Activated CD8-positive, alpha-beta T cell treated with anti-CD3 and anti-CD28 coated beads for 36 hours (primary cell): ENCODE measurements around the gene LMBRD1. TPM values are rescaled to one million over a fixed set of nuclear protein-coding genes. Genes with fewer than 3 reads are reported as not detected.

ENCODE experiments used
- ATAC-seq: fragments of 200-7000 bp; cut with Tn5 transposase; one replicate; pipeline ENCODE4 v1.10.0; 2021; ENCODE audit warnings: mild to moderate bottlenecking, moderate library complexity
- CTCF ChIA-PET: fragments of 350-600 bp; sonication (Branson Sonifier 250); formaldehyde crosslinking; loops from one replicate; lab custom pipeline; 2021; ENCODE audit warnings: antibody characterized with exemption; lab: Charles Lee
- POLR2A ChIA-PET: fragments of 350-600 bp; sonication (Branson Sonifier 250); formaldehyde crosslinking; loops from one replicate; lab custom pipeline; 2021; ENCODE audit warnings: antibody characterized with exemption; lab: Charles Lee
- DNase-seq: peaks from one replicate; pipeline ENCODE4 v3.0.0-alpha.2; 2020
- H3K27ac Mint-ChIP-seq: one replicate; pipeline ENCODE4 v1.8.0; 2021; ENCODE audit warnings: mild to moderate bottlenecking, mixed read lengths
- H3K27me3 Mint-ChIP-seq: one replicate; pipeline ENCODE4 v1.8.0; 2021; ENCODE audit warnings: mixed read lengths
- H3K36me3 Mint-ChIP-seq: one replicate; pipeline ENCODE4 v1.8.0; 2021; ENCODE audit warnings: low read depth, mixed read lengths
- H3K4me1 Mint-ChIP-seq: one replicate; pipeline ENCODE4 v1.8.0; 2021; ENCODE audit warnings: low read depth, mixed read lengths
- H3K4me3 Mint-ChIP-seq: one replicate; pipeline ENCODE4 v1.8.0; 2021; ENCODE audit warnings: mild to moderate bottlenecking, moderate library complexity, mixed read lengths
- H3K9me3 Mint-ChIP-seq: one replicate; pipeline ENCODE4 v1.8.0; 2021; ENCODE audit warnings: mixed read lengths
- CTCF ChIP-seq: fragments of 200-600 bp; IDR thresholded peaks from one replicate; pipeline ENCODE4 v1.8.0; 2022; ENCODE audit warnings: antibody characterized with exemption, mild to moderate bottlenecking
- intact Hi-C: fragments of 100-400 bp; cut with micrococcal nuclease; formaldehyde crosslinking; loops from one replicate; pipeline ENCODE4 v1.10.0; 2022
- total RNA-seq, 2 experiments: library from RNA; stranded (reverse); gene quantifications; one replicate each; pipeline ENCODE4 v1.2.3, GENCODE V29; 2021

The LMBRD1 gene
- total RNA-seq, 2 experiments from 2014 or later, result 14.6 to 15.9 TPM

GRCh38 chr6:69785697-69786096 is 11.1 kb downstream of the LMBRD1 start:
- Mint-ChIP-seq H3K4me3 (no peak overlapping the region), H3K27ac (no peak overlapping the region), H3K4me1 (peaks cover 40% of the 10 kb centered on the region), H3K36me3 (peaks cover 13% of the 10 kb centered on the region), H3K9me3 (no peaks in the 10 kb centered on the region), H3K27me3 (no peaks in the 10 kb centered on the region)
- CTCF ChIA-PET, result interaction anchor here (0.7 to 1.1 kb wide), 3 partner anchors 11 to 15 kb away, joined by 3 to 8 read pairs (median 4); partner anchors contain the start of gene LMBRD1
- POLR2A ChIA-PET, result interaction anchor here (1.2 kb wide), 1 partner anchor 9 kb away, joined by 3 read pairs; no protein-coding TSS in a partner anchor
- no peak for ATAC-seq
- TF ChIP-seq CTCF, result no peak
- intact Hi-C loops, result no loop called here
- no peak for DNase-seq

GRCh38 chr6:69784595-69785377 is 12.0 kb downstream of the LMBRD1 start:
- H3K27me3 Mint-ChIP-seq, result no peaks in the 10 kb centered on the region
- TF ChIP-seq CTCF, result no peak
- H3K4me1 Mint-ChIP-seq, result peaks cover 39% of the 10 kb centered on the region
- ATAC-seq (peak; percentile 60), DNase-seq (no peak)
- peaks cover 13% of the 10 kb centered on the region for H3K36me3 Mint-ChIP-seq
- ChIA-PET CTCF (interaction anchor here (0.7 to 1.0 kb wide), 2 partner anchors 12 to 14 kb away, joined by 3 to 4 read pairs; partner anchors contain the start of gene LMBRD1), POLR2A (interaction anchor here (1.2 kb wide), 1 partner anchor 10 kb away, joined by 3 read pairs; no protein-coding TSS in a partner anchor)
- no peak overlapping the region for H3K4me3 Mint-ChIP-seq
- H3K9me3 Mint-ChIP-seq, result no peaks in the 10 kb centered on the region
- H3K27ac Mint-ChIP-seq, result no peak overlapping the region
- intact Hi-C loops, result no loop called here

DNA sequence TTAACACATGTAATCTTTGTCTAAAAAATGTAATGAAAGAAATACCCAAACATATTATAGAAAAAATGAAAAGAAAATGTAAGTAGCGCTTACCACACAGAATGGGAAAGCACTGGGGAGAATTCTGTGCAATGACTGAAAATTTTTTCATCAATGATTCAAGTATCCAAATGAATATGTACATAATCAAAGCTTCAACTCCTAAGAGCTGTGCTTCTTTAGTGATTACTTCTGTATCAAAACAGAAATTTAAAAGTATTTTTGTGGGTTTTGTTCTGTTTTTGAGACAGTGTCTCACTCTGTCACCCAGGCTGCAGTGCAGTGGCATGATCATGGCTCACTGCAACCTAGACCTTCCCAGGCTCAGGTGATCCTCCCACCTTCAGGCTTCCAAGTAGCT is 13.7 kb downstream of the LMBRD1 start:
- Mint-ChIP-seq H3K9me3 (no peaks in the 10 kb centered on the region), H3K4me1 (peaks cover 37% of the 10 kb centered on the region), H3K27me3 (no peaks in the 10 kb centered on the region), H3K27ac (peak overlapping the region; percentile 41), H3K4me3 (no peak overlapping the region), H3K36me3 (peaks cover 14% of the 10 kb centered on the region)
- ATAC-seq (no peak), DNase-seq (no peak)
- ChIA-PET POLR2A (no interaction called here), CTCF (no interaction called here)
- TF ChIP-seq CTCF, result no peak
- intact Hi-C loops, result no loop called here

GRCh38 chr6:69780585-69781178 is 16.1 kb downstream of the LMBRD1 start:
- no peak for TF ChIP-seq CTCF
- no peaks in the 10 kb centered on the region for H3K9me3 Mint-ChIP-seq
- DNase-seq (no peak), ATAC-seq (no peak)
- H3K27ac Mint-ChIP-seq, result no peak overlapping the region
- CTCF ChIA-PET, result interaction anchor here (1.7 to 2.0 kb wide), 2 partner anchors 16 to 17 kb away, joined by 5 to 6 read pairs; no protein-coding TSS in a partner anchor
- POLR2A ChIA-PET, result no interaction called here
- intact Hi-C loops, result no loop called here
- H3K27me3 Mint-ChIP-seq, result no peaks in the 10 kb centered on the region
- peaks cover 25% of the 10 kb centered on the region for H3K36me3 Mint-ChIP-seq
- H3K4me3 Mint-ChIP-seq, result no peak overlapping the region
- H3K4me1 Mint-ChIP-seq, result peaks cover 38% of the 10 kb centered on the region

DNA sequence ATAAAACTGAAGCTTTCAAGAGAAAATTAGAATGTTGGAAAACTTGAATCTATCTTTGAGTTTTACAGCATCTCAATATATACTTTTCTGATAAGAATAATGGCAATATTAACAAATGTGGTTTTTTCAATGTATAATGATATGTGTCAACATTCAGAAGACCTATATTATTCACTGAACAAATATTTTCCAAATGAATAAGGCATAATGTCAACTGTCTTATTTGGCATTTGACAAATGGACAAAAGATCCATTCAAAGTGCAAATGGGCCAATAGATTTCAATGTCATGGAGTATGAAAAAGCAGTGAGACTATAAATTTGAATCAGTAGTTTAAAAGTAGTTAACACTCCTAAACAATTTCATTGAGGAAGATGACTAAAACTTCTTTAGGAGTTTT is 20.9 kb downstream of the LMBRD1 start:
- Mint-ChIP-seq H3K27ac (no peak overlapping the region), H3K4me1 (peaks cover 43% of the 10 kb centered on the region), H3K36me3 (peaks cover 50% of the 10 kb centered on the region), H3K9me3 (peaks cover 3% of the 10 kb centered on the region), H3K27me3 (no peaks in the 10 kb centered on the region), H3K4me3 (no peak overlapping the region)
- ChIA-PET POLR2A (no interaction called here), CTCF (interaction anchor here (1.6 kb wide), 1 partner anchor 21 kb away, joined by 5 read pairs; the partner anchor contains the start of gene LMBRD1)
- DNase-seq, result no peak
- intact Hi-C loops, result no loop called here
- no peak for ATAC-seq
- TF ChIP-seq CTCF, result no peak
